Natural killer cell treated with Interleukin-12 subunit alpha and Interleukin-12 subunit beta and Interleukin-15 and Interleukin-18, amount 100 ng/mL, for 72 hours (primary cell): ENCODE results near the gene ARMH1. TPM values are rescaled to one million over a fixed set of nuclear protein-coding genes. Genes with fewer than 3 reads are reported as not detected.
"Not testable (repeated sequence)": the region's sequence is repeated elsewhere in the genome, so short reads cannot be mapped to it uniquely, and the experiment has no call there.

Experiments used
- ATAC-seq, 2 donors: fragments of 150-1000 bp; cut with Tn5 transposase in 1 of 2; sonication (Bioruptor Pico), chemical (Tn5 transposase) in 1 of 2; 2 replicates each; pipeline ENCODE4 v1.10.0; 2021
- DNase-seq: peaks from one replicate; pipeline ENCODE4 v3.0.0; 2022; ENCODE audit warnings: low spot score
- H3K27ac Mint-ChIP-seq, 2 donors: 1 replicate in 1 of 2; 2 replicates in 1 of 2; pipeline ENCODE4 v1.8.0; 2022; ENCODE audit warnings: mixed read lengths in 2 of 2, mild to moderate bottlenecking in 1 of 2, moderate library complexity in 1 of 2
- H3K27me3 Mint-ChIP-seq, 2 donors: 1 replicate in 1 of 2; 2 replicates in 1 of 2; pipeline ENCODE4 v1.8.0; 2022; ENCODE audit warnings: mixed read lengths in 2 of 2
- H3K36me3 Mint-ChIP-seq: one replicate; pipeline ENCODE4 v1.8.0; 2022; ENCODE audit warnings: mixed read lengths
- H3K4me1 Mint-ChIP-seq, 2 donors: 1 replicate in 1 of 2; 2 replicates in 1 of 2; pipeline ENCODE4 v1.8.0; 2022; ENCODE audit warnings: low read depth in 2 of 2, mixed read lengths in 2 of 2, mild to moderate bottlenecking in 1 of 2
- H3K4me3 Mint-ChIP-seq: one replicate; pipeline ENCODE4 v1.8.0; 2022; ENCODE audit warnings: mixed read lengths
- H3K9me3 Mint-ChIP-seq: 2 replicates; pipeline ENCODE4 v1.8.0; 2022; ENCODE audit warnings: mixed read lengths
- total RNA-seq, 2 donors: library from RNA; stranded (reverse); gene quantifications; one replicate each; pipeline ENCODE4 v1.2.3, GENCODE V29; 2022

The ARMH1 gene
- total RNA-seq, 2 donors from 2014 or later, result 1.8 to 8.7 TPM

DNA sequence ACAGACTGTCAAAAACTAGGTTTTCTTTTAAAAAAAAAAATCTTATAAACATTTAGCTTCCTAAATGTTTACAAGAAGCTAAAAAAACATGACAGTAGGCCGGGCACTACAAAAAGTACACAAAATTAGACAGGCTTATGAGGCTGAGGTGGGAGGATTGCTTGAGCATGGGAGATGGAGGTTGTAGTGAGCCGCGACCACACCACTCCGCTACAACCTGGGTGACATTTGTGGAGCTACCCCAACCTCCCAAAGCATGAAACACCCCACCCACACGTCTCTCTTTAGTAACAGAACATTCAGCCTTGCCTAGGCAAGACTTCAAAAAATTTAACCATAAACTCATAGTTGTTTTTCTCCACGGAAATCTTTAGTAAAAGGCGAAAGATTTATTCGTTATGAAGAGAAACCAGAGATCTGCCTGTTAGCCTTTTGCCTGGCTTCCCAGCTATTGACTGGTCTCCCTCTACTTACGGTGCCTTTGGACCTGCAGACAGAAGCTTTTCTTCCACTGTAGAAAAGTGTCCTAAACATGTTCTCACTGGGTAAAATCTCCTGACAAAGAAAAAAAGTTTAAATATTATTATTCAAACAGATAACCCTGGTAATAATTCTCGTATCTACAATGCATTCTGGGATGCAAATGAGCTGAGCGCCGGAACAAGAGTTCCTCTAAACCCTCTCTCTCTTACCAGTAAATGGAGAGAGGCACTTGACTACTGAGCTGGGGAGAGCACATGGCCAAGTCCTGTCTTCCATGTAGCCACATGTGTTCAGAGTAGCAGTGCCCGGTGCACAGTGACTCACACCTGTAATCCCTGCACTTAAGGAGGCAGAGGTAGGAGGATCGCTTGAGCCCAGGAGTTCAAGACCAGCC, 47.2 kb downstream of the ARMH1 start:
- H3K4me3 Mint-ChIP-seq, result peak overlapping the region; percentile 53
- peaks cover 42 to 55% of the 10 kb centered on the region in 2 donors for H3K4me1 Mint-ChIP-seq
- H3K9me3 Mint-ChIP-seq, result no peaks in the 10 kb centered on the region
- ATAC-seq (peak; percentile 89 to 94), DNase-seq (peak; percentile 85)
- no peaks in the 10 kb centered on the region for H3K36me3 Mint-ChIP-seq
- no peaks in the 10 kb centered on the region for H3K27me3 Mint-ChIP-seq
- peak overlapping the region; percentile 98 to 99 for H3K27ac Mint-ChIP-seq

DNA sequence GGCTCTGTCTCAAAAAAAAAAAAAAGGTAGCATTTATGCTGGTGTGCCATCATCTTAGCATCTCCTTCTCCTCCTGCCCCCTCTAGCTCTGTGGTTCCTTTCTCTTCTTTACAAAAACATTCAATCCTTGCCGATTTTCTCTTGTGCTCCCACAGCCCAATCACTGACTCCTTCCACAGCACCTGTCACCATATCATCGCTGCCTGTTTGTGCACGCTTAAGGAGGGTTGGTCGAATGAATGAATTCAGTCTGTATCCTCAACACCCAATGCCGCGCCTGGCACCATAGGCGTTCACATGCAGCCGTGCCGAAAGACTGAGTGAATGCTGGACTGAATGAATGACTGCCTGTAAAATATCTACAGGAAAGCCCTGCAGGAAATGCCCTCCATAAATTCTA, 48.5 kb downstream of the ARMH1 start:
- H3K4me1 Mint-ChIP-seq, result peaks cover 31 to 52% of the 10 kb centered on the region in 2 donors
- no peak for DNase-seq
- no peaks in the 10 kb centered on the region for H3K36me3 Mint-ChIP-seq
- H3K4me3 Mint-ChIP-seq, result peak overlapping the region; percentile 59
- peak overlapping the region; percentile 62 to 72 for H3K27ac Mint-ChIP-seq
- no peaks in the 10 kb centered on the region for H3K27me3 Mint-ChIP-seq
- no peaks in the 10 kb centered on the region for H3K9me3 Mint-ChIP-seq
- ATAC-seq, result no peak

DNA sequence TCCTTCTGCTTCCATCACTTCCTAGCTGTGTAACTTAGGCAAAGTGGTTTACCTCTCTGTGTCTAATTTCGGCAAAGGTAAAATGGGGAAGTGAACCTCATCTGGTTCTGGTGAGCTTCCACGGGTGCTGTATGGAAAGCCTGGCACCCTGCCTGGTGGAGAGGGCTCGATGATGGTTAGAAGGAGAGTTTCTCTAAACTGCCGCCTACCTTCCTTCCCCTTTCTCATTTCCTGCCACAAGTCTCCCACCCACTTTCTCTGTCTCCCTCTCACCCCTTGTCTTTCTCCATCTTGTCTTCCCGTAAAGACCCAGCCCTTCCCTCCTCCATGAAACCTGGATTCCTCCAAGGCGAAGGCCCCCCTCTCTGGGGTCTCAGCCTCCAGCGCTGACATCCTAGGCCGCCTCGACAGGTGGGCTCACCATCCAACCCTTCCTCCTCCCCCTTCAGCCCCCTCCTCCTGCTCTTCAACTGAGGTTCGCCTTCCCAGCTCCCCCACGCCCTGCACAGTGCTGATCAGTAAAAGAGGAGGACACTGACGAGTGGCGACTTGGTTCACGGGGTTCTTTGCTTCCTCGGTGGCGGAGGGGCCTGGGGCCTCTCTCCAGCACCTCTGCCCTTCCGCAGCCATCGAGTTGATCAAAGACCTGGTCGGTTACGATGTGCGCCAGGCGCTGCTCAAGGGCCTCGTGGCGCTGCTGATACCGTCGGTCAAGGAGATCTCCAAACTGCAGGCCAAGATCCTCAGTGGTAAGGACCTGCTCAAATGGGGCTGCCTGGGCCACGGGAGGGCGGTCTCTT, 49.2 kb downstream of the ARMH1 start:
- Mint-ChIP-seq H3K9me3 (no peaks in the 10 kb centered on the region), H3K36me3 (no peaks in the 10 kb centered on the region), H3K4me3 (peak overlapping the region; percentile 59), H3K27ac (peak overlapping the region; percentile 62 to 72), H3K4me1 (peaks cover 29 to 49% of the 10 kb centered on the region in 2 donors), H3K27me3 (no peaks in the 10 kb centered on the region)
- ATAC-seq (no peak), DNase-seq (no peak)

DNA sequence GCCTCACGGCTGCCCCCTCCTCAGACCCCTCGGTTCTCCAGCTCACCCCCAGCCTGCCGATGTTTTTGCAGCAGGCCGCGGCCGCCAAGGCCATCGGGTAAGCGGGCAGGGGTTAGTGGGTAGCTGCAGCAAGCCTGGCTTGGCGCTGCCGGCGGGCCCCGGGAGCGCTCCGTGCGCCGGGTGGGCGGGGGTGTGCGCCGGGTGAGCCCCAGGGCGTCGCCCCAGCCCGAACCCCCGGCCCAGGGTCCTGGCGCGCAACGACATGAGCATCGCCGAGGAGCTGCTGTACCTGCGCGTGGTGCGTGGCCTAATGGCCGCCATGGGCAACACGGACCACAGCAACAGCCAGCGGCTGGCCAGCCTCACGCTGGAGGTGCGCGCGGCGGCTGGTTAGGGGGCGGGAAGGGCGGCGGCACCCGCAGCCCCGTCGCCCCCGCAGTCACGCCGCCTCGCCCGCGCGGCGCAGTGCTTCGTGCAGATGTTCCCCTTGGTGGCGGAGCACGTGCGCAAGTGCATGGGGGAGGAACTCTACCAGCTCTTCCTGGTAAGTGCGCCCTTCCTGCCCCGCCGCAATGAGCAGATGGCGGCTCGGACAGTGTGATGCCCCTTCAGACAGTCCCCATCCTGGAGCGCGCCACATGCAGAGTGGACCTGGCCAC, 49.9 kb downstream of the ARMH1 start:
- H3K4me1 Mint-ChIP-seq, result peaks cover 31 to 55% of the 10 kb centered on the region in 2 donors
- peak overlapping the region in 1 of 2 donors; percentile 62 for H3K27ac Mint-ChIP-seq
- H3K4me3 Mint-ChIP-seq, result no peak overlapping the region
- no peaks in the 10 kb centered on the region for H3K27me3 Mint-ChIP-seq
- ATAC-seq (no peak), DNase-seq (no peak)
- no peaks in the 10 kb centered on the region for H3K9me3 Mint-ChIP-seq
- no peaks in the 10 kb centered on the region for H3K36me3 Mint-ChIP-seq

DNA sequence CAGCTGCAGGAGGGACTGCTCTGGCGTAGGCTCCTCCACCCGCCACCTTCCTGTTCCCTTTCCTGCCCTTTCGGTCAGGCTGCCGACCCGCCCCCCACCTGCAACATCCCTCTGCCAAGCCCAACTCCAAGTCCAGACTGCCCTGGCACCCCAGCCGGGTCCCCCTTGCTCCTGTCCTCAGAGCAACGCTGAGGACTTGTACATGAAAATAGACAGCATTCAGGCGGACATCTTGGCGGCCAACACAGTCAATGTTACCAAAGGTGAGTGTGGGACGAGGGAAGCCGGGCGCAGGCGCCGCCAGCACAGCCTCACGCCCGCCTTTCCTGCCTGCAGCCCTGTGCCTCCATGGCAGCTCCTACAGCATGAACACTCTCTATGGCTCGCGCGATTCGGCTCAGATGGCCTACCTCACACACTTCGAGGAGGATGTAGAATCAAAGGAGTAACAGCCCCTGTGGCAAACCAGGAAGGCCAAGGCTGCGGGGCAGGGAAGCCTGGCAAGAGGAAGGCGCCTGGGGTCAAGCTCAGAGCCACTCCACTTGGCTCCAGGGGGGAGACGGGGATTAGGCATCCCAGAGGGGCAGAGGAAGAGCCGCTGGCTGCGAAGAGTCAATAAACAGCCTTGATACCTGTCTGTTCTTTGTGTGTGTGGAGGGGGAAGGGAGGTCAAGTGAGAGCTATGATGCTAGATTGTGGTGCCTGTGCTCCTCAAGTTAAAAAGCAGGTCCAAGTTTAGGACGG, 50.6 kb downstream of the ARMH1 start:
- H3K4me3 Mint-ChIP-seq, result no peak overlapping the region
- no peaks in the 10 kb centered on the region for H3K27me3 Mint-ChIP-seq
- no peaks in the 10 kb centered on the region for H3K9me3 Mint-ChIP-seq
- H3K36me3 Mint-ChIP-seq, result no peaks in the 10 kb centered on the region
- H3K4me1 Mint-ChIP-seq, result peaks cover 32 to 55% of the 10 kb centered on the region in 2 donors
- DNase-seq (no peak), ATAC-seq (no peak)
- peak overlapping the region; percentile 10 to 36 for H3K27ac Mint-ChIP-seq

DNA sequence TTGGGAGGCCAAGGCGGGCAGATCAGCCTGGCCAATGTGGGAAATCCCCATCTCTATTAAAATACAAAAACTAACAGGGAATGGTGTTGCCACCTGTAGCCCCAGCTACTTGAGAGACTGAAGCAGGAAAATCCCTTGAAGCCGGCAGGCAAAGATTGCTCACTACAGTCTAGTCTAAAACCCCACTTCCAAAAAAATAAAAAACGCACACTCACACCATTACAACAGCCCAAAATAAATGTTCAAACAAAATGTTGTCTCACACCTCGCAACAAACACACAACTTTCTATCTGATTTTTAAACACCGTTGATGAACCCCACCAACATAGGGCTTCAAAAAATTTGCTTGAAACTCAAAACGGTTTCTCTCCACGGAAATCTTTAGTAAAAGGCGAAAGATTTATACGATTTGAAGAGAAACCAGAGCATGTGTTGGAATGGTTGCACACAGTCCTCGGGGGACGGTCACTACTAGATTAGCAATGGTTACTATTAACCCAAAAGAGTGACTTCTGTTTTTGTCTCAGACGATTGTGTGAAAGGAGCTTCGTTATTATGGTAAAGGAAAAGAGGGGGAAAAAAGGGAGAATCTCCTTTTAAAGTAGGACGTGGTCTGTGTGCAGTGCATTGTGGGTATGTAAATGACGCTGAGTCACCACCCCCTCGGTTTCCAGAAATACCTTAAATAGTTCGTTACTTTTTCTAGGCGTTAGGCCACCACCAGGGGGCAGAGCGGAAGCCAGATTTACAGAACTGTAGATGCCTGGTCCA, 56.4 kb downstream of the ARMH1 start, which contains the start of gene RNU5D-1:
Gene RNU5D-1 (minus strand): TSS at position 430 of the 772 bp plus-strand sequence.
- peak; percentile 88 for ATAC-seq
- Mint-ChIP-seq H3K36me3 (no peaks in the 10 kb centered on the region), H3K27me3 (no peaks in the 10 kb centered on the region), H3K27ac (peak within 1 kb of the TSS; percentile 99), H3K4me1 (peaks cover 20 to 25% of the 10 kb centered on the region in 2 donors), H3K9me3 (no peaks in the 10 kb centered on the region), H3K4me3 (peak within 1 kb of the TSS; percentile 73)
- peak; percentile 93 for DNase-seq

DNA sequence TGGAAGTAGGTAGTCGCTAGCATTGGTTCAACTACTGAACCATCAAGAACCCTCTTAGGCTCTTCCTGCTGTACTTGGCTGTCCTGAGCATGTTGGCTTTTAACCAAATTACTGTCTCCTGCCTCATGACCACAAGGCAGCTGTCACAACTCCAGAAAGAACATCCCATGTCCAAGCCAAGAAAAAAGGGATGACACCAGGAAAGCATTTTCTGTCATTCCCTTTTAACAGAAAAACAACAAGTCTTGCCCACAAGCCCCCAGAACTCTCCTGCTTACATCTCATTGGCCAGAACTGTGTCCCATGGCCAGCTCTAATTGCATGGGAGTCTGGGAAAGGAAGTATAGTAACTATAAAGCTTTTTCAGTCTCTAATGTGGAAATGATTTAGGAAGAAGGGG, 58.9 kb downstream of the ARMH1 start:
- Mint-ChIP-seq H3K27ac (peak overlapping the region in 1 of 2 donors; percentile 9), H3K4me3 (no peak overlapping the region), H3K36me3 (no peaks in the 10 kb centered on the region), H3K27me3 (no peaks in the 10 kb centered on the region), H3K4me1 (peaks cover 13 to 20% of the 10 kb centered on the region in 2 donors), H3K9me3 (no peaks in the 10 kb centered on the region)
- no peak for ATAC-seq
- no peak for DNase-seq

DNA sequence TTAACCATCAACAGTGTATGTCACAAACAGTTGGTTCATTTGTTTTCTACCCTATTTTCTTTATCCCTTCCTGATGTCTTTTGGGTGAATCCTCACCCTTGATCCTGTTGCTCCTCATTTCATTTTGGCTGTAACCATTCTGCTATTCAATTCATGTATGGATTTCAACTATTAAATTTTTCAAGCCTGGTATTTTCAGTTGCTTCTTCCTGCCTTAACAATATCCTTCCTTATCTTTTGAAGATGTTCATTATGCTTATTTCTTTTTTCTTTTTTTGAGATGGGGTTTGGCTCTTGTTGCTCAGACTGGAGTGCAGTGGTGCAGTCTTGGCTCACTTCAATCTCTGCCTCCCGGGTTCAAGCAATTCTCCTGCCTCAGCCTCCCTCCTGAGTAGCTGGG, 59.3 kb downstream of the ARMH1 start:
- Mint-ChIP-seq H3K36me3 (no peaks in the 10 kb centered on the region), H3K4me3 (no peak overlapping the region), H3K4me1 (peaks cover 13 to 20% of the 10 kb centered on the region in 2 donors), H3K9me3 (no peaks in the 10 kb centered on the region), H3K27me3 (no peaks in the 10 kb centered on the region), H3K27ac (peak overlapping the region in 1 of 2 donors; percentile 9)
- ATAC-seq, result no peak
- no peak for DNase-seq

DNA sequence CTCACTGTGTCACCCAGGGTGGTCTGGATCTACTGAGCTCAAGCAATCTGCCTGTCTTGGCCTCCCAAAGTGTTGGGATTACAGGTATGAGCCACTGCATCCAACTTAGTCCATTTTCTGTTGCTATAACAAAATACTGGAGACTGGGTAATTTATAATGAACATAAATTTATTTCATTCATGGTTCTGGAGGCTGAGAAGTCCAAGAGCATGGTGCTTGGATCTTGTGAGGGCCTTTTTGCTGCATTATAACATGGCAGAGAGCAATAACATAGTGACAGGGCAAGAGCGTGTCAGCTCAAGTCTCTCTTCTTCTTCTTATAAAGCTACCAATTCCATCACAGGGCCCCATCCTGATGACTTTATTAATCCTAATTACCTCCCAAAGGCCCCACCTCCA, 61.5 kb downstream of the ARMH1 start:
- DNase-seq, result no peak
- peaks cover 6% of the 10 kb centered on the region for H3K36me3 Mint-ChIP-seq
- H3K27me3 Mint-ChIP-seq, result no peaks in the 10 kb centered on the region
- H3K4me3 Mint-ChIP-seq, result no peak overlapping the region
- peaks cover 14 to 21% of the 10 kb centered on the region in 2 donors for H3K4me1 Mint-ChIP-seq
- ATAC-seq, result no peak
- peak overlapping the region in 1 of 2 donors; percentile 8 for H3K27ac Mint-ChIP-seq
- H3K9me3 Mint-ChIP-seq, result no peaks in the 10 kb centered on the region

DNA sequence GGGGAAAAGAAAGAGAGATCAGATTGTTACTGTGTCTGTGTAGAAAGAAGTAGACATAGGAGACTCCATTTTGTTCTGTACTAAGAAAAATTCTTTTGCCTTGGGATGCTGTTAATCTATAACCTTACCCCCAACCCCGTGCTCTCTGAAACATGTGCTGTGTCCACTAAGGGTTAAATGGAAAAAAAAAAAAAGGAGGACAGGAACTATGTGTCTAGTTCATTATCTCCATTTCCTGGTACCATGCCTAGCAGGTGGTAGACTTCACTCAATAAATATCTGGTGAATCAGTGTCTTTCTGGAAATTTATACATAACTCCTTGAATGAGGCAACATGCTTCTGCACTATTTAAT, 64.4 kb downstream of the ARMH1 start:
- Mint-ChIP-seq H3K27ac (peak overlapping the region; percentile 90 to 94), H3K4me3 (peak overlapping the region; percentile 99), H3K4me1 (peaks cover 11 to 16% of the 10 kb centered on the region in 2 donors)
- not testable (repeated sequence) for H3K9me3 Mint-ChIP-seq, H3K36me3 Mint-ChIP-seq, ATAC-seq, H3K27me3 Mint-ChIP-seq, DNase-seq

DNA sequence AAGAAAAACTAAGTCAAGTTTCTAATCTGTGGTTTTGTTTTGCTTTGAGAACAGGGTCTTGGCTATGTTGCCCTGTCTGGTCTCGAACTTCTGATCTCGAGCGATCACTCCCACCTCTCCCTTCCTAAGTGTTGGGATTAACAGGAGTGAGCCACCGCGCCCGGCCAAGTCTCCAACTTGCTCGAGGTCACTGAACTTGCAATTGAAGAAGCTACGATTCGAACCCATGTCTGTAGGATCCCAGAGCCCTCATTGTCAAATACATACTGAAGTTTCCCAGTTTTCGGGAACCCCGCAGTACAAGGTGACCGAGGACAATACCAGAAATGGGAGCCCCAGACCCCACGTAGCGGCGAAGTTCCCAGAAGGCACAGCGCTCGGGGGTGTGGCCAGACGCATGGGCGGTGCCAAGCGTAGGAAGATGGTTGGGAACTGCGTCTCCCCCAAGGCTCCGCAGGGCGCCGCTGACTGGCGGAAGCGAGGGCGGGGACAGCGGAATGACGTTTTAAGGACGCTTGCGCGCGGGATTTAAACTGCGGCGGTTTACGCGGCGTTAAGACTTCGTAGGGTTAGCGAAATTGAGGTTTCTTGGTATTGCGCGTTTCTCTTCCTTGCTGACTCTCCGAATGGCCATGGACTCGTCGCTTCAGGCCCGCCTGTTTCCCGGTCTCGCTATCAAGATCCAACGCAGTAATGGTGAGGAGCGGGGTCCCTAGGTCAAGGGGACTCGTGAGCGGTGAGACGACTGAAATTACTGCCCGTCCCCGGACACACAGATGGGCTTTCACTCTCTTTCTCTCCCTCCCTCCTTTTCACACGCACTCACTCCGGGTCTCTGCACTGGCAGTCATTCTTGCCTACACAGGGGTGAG, 65.0 kb downstream of the ARMH1 start, which contains the start of gene KIF2C:
Gene KIF2C (plus strand): TSS at position 531 of the 872 bp plus-strand sequence. CDS start 96 bp downstream, at position 627.
- Mint-ChIP-seq H3K9me3 (no peaks in the 10 kb centered on the region), H3K4me3 (peak within 1 kb of the TSS; percentile 99), H3K36me3 (peaks cover 6% of the 10 kb centered on the region), H3K4me1 (peaks cover 11 to 16% of the 10 kb centered on the region in 2 donors), H3K27ac (peak within 1 kb of the TSS; percentile 90 to 94), H3K27me3 (no peaks in the 10 kb centered on the region)
- ATAC-seq, result peak; percentile 100
- peak; percentile 96 for DNase-seq
